GM12878 (cell line): Measurements from ENCODE around the gene VMAC. TPM values are rescaled to one million over a fixed set of nuclear protein-coding genes. Genes with fewer than 3 reads are reported as not detected.

Source experiments
- ATAC-seq: fragments of 200-7000 bp; cut with Tn5 transposase; 3 replicates; pipeline ENCODE4 v1.9.1; 2020; ENCODE audit warnings: mild to moderate bottlenecking, moderate library complexity
- BruUV-seq: library from RNA; stranded (reverse); fragments of 400-500 nt; replicated peaks from 2 replicates; lab custom pipeline; 2021; lab: Mats Ljungman, UMichigan
- CTCF ChIA-PET: fragments of 300-600 bp; sonication (Branson Sonifier 250); formaldehyde crosslinking; extraction: SDS; loops from one replicate; lab custom pipeline; 2021; ENCODE audit warnings: inconsistent platforms; lab: Yijun Ruan, JAX
- POLR2A ChIA-PET: fragments of 350-600 bp; formaldehyde crosslinking; extraction: SDS; loops from one replicate; lab custom pipeline; 2021; ENCODE audit warnings: inconsistent platforms; lab: Charles Lee
- RAD21 ChIA-PET: fragments of 300-600 bp; sonication (Branson Sonifier 250); formaldehyde crosslinking; loops from one replicate; lab custom pipeline; 2023; ENCODE audit warnings: antibody characterized with exemption; ENCODE audit not compliant: unreplicated experiment; lab: Charles Lee
- SMC1A ChIA-PET: fragments of 300-600 bp; sonication (Branson Sonifier 250); formaldehyde crosslinking; loops from one replicate; lab custom pipeline; 2023; ENCODE audit not compliant: unreplicated experiment, uncharacterized antibody; lab: Charles Lee
- DNase-seq: peaks from one replicate; pipeline ENCODE4 v3.0.0-alpha.2; 2011; ENCODE audit warnings: low read depth, low spot score
- FAIRE-seq: peaks from 3 replicates; lab custom pipeline; 2011; peaks lifted over from hg19 to GRCh38; lab: Jason Lieb, UNC
- H2AFZ ChIP-seq: 2 replicates; pipeline ENCODE4 v1.6.0; 2011; ENCODE audit warnings: low read depth, low read length, control low read depth; ENCODE audit not compliant: control insufficient read depth
- H3K27ac ChIP-seq: 2 replicates; pipeline ENCODE4 v1.5.1; 2011; ENCODE audit warnings: control low read depth; ENCODE audit not compliant: control insufficient read depth, insufficient read depth
- H3K27me3 ChIP-seq, 2 experiments: replicated peaks in 1 of 2; 2 replicates each; pipeline versions ENCODE4 v1.6.0 to v1.6.1; 2011; ENCODE audit warnings: low read length in 1 of 2; ENCODE audit not compliant: control insufficient read depth in 2 of 2, insufficient read depth in 2 of 2
- H3K36me3 ChIP-seq, 2 experiments: 2 replicates each; pipeline ENCODE4 v1.5.1; 2011; ENCODE audit warnings: low read length in 1 of 2; ENCODE audit not compliant: control insufficient read depth in 2 of 2, insufficient read depth in 2 of 2
- H3K4me1 ChIP-seq: 2 replicates; pipeline ENCODE4 v1.6.1; 2011; ENCODE audit warnings: mild to moderate bottlenecking, low read length, moderate library complexity, mixed read lengths; ENCODE audit not compliant: control insufficient read depth, insufficient read depth
- H3K4me2 ChIP-seq: 2 replicates; pipeline ENCODE4 v1.6.0; 2011; ENCODE audit warnings: control low read depth; ENCODE audit not compliant: control insufficient read depth, insufficient read depth
- H3K4me3 ChIP-seq: fragments of 200-600 bp; sonication (generic); 2 replicates; pipeline ENCODE4 v1.5.1; 2016
- H3K79me2 ChIP-seq: 2 replicates; pipeline ENCODE4 v1.6.0; 2011; ENCODE audit warnings: low read length; ENCODE audit not compliant: control insufficient read depth, insufficient read depth
- H3K9ac ChIP-seq: 2 replicates; pipeline ENCODE4 v1.8.0; 2011; ENCODE audit warnings: low read length, control low read depth, mixed read lengths; ENCODE audit not compliant: control insufficient read depth, insufficient read depth
- H3K9me3 ChIP-seq: replicated peaks from 3 replicates; pipeline ENCODE4 v1.5.1; 2011; ENCODE audit warnings: mild to moderate bottlenecking, low read length; ENCODE audit not compliant: control insufficient read depth, insufficient read depth
- H4K20me1 ChIP-seq: 2 replicates; pipeline ENCODE4 v1.6.0; 2011; ENCODE audit not compliant: control insufficient read depth, insufficient read depth
- BHLHE40 ChIP-seq, 2 experiments: fragments of 450-650 bp in 1 of 2; IDR thresholded peaks; 2 replicates each; pipeline ENCODE4 v1.6.1; 2011 to 2017; ENCODE audit warnings: low read depth in 2 of 2, borderline replicate concordance in 1 of 2, improper control_type of control experiment in 1 of 2, low read length in 1 of 2, mild to moderate bottlenecking in 1 of 2
- CBFB ChIP-seq: IDR thresholded peaks from 2 replicates; pipeline ENCODE4 v1.6.1; 2016; ENCODE audit warnings: antibody characterized with exemption, low read depth
- EED ChIP-seq: sonication (generic); IDR thresholded peaks from 2 replicates; pipeline ENCODE4 v1.6.1; 2016; ENCODE audit warnings: antibody characterized with exemption, low read depth
- ETV6 ChIP-seq, 2 experiments: fragments of 450-650 bp in 1 of 2; IDR thresholded peaks in 1 of 2; conservative IDR thresholded peaks in 1 of 2; 2 replicates each; pipeline ENCODE4 v1.6.1; 2014; ENCODE audit warnings: antibody characterized with exemption in 1 of 2, borderline replicate concordance in 1 of 2, low read depth in 1 of 2, mild to moderate bottlenecking in 1 of 2, moderate library complexity in 1 of 2
- FOXK2 ChIP-seq: fragments of 450-650 bp; IDR thresholded peaks from 2 replicates; pipeline ENCODE4 v1.6.1; 2017; ENCODE audit warnings: mild to moderate bottlenecking, moderate library complexity
- IKZF1 ChIP-seq: fragments of 450-650 bp; conservative IDR thresholded peaks from 2 replicates; pipeline ENCODE4 v1.6.1; 2017; ENCODE audit warnings: antibody characterized with exemption, mild to moderate bottlenecking
- IRF4 ChIP-seq: IDR thresholded peaks from 2 replicates; pipeline ENCODE4 v1.6.1; 2011; ENCODE audit warnings: low read depth, low read length
- JUNB ChIP-seq: IDR thresholded peaks from 2 replicates; pipeline ENCODE4 v1.6.1; 2016; ENCODE audit warnings: antibody characterized with exemption, mild to moderate bottlenecking
- KAT2A ChIP-seq: conservative IDR thresholded peaks from 2 replicates; pipeline ENCODE4 v1.6.1; 2011; ENCODE audit warnings: low read depth, low read length; ENCODE audit not compliant: control insufficient read depth
- NFYA ChIP-seq: IDR thresholded peaks from 2 replicates; pipeline ENCODE4 v1.6.1; 2011; ENCODE audit warnings: low read depth, mild to moderate bottlenecking, low read length, improper control_type of control experiment, borderline replicate concordance
- NRF1 ChIP-seq: conservative IDR thresholded peaks from 2 replicates; pipeline ENCODE4 v1.6.1; 2011; ENCODE audit warnings: mild to moderate bottlenecking, low read depth, low read length, improper control_type of control experiment
- POLR2AphosphoS5 ChIP-seq: IDR thresholded peaks from 2 replicates; pipeline ENCODE4 v1.6.1; 2011; ENCODE audit warnings: mild to moderate bottlenecking, low read length, inconsistent platforms
- RAD21 ChIP-seq: IDR thresholded peaks from 2 replicates; pipeline ENCODE4 v1.6.1; 2011; ENCODE audit warnings: mild to moderate bottlenecking, low read depth, low read length, moderate library complexity; ENCODE audit not compliant: insufficient read depth
- RAD51 ChIP-seq: fragments of 450-650 bp; IDR thresholded peaks from 2 replicates; pipeline ENCODE4 v1.6.1; 2016; ENCODE audit warnings: moderate library complexity, mild to moderate bottlenecking, inconsistent platforms
- SMAD1 ChIP-seq: fragments of 450-650 bp; IDR thresholded peaks from 2 replicates; pipeline ENCODE4 v1.6.1; 2018; ENCODE audit warnings: mild to moderate bottlenecking, low read depth; ENCODE audit not compliant: partially characterized antibody
- SREBF2 ChIP-seq: IDR thresholded peaks from 2 replicates; pipeline ENCODE4 v1.6.1; 2012; ENCODE audit warnings: mild to moderate bottlenecking, low read length
- YBX1 ChIP-seq: fragments of 450-650 bp; IDR thresholded peaks from 2 replicates; pipeline ENCODE4 v1.6.1; 2016; ENCODE audit warnings: antibody characterized with exemption
- WGBS: methylation state at CpG from one replicate; pipeline ENCODE4 v1.1.6; 2016; ENCODE audit warnings: low lambda C conversion rate; ENCODE audit not compliant: insufficient replicate concordance, insufficient coverage; ENCODE audit errors: missing lambda C conversion rate; 5-methylcytosine and 5-hydroxymethylcytosine counted together
- in situ Hi-C: fragments of 300-500 bp; cut with MboI; formaldehyde crosslinking; loops from 9 replicates; pipeline ENCODE4 v1.14.3; 2018; ENCODE audit warnings: mixed read lengths
- intact Hi-C: fragments of 100-400 bp; cut with micrococcal nuclease; formaldehyde crosslinking; loops from one replicate; pipeline ENCODE4 v1.14.2; 2022; ENCODE audit not compliant: unreplicated experiment
- polyA plus RNA-seq, 11 experiments: library from polyadenylated mRNA; depleted of rRNA in 4 of 11; unstranded in 6 of 11; stranded (reverse) in 5 of 11; fragments of >200 nt; fragmentation: Nextera tagmentation in 4 of 11; fragmentation: Illumina TruSeq in 1 of 11; extraction: Ambion mirVana in 4 of 11; extraction: Trizol in 1 of 11; gene quantifications; 1 replicate in 1 of 11; 2 replicates in 10 of 11; pipeline versions ENCODE4 v1.2.1 to v1.2.3, GENCODE V29; 2011 to 2016; ENCODE audit warnings: inconsistent platforms in 2 of 11, missing spikeins in 2 of 11, low read depth in 1 of 11
- total RNA-seq, 4 experiments: library from RNA; depleted of rRNA in 3 of 4; stranded (reverse); fragments of >200 nt in 3 of 4; fragmentation: Illumina TruSeq in 1 of 4; extraction: Trizol in 1 of 4; gene quantifications; 2 replicates each; pipeline versions ENCODE4 v1.2.1 to v1.2.3, GENCODE V29; 2013 to 2021
- TF ChIP-seq, protein P1 (sequence below): fragments of 450-650 bp; IDR thresholded peaks from 2 replicates; pipeline ENCODE4 v1.6.1; 2016; ENCODE audit warnings: mild to moderate bottlenecking

Gene VMAC
- total and polyA plus RNA-seq, 10 of the 15 experiments (the other 5 are each of a cell fraction or from before 2014, with no cell fraction given) = 0.18 to 6.8 (median 1.8) TPM

DNA sequence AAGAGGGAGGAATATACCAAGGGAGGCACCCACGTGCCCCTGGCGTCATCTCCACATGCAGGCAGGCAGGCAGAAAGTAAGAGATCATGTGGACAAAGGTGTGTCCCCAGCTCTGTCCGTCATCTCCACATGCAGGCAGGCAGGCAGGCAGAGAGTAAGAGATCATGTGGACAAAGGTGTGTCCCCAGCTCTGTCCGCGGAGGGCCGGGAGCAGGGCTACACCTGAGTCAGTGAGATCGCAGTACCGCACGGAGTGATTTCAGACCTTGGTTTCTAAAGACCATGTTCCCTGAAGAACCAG lies 31.6 kb downstream of the VMAC start:
- CTCF ChIA-PET = no interaction called here
- Histone ChIP-seq H3K27ac (no peak overlapping the region), H2AFZ (no peak overlapping the region), H3K9ac (no peak overlapping the region), H3K4me3 (no peak overlapping the region), H3K79me2 (no peaks in the 10 kb centered on the region), H3K4me2 (no peak overlapping the region), H3K27me3 (no peaks in the 10 kb centered on the region), H4K20me1 (no peaks in the 10 kb centered on the region), H3K36me3 (peaks cover 10 to 39% of the 10 kb centered on the region in 2 experiments; a peak in 3 of 4 replicates), H3K4me1 (no peaks in the 10 kb centered on the region), H3K9me3 (no peaks in the 10 kb centered on the region)
- no TSS peak for BruUV-seq
- intact Hi-C loops = no loop called here
- in situ Hi-C loops = no loop called here
- ATAC-seq (no peak), DNase-seq (no peak), FAIRE-seq (no peak)
- WGBS = 97% methylated on average over 9 of the region's 9 CpGs
- TF ChIP-seq YBX1 (no peak), NRF1 (no peak), BHLHE40 (IDR thresholded peaks at IDR 0.05; ENCODE audit: borderline replicate concordance in 1 of 2, low read depth in 2 of 2, low read length in 1 of 2) (no peak), SMAD1 (no peak), RAD51 (no peak), JUNB (no peak)
- POLR2A ChIA-PET = no interaction called here
- RAD21 ChIA-PET = no interaction called here
- SMC1A ChIA-PET = no interaction called here

DNA sequence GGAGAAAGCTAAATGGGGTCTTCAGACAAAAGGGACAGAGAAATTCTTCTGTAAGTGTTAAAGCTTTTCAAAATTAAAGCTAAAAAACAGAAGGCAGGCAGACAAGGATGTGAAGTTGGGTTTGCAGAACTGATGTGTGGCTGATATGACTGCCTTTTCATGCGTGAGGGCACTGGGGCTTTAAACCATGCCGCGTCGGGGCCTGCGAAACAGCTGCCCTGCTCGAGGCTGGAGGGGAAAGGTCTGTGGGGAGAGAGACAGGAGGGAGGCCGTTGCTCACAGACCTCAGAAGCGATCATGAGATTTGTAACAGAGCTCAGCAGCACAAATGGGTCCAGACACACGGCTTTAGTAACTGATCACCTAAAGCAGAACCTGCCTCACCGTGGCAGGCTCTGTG lies 32.9 kb downstream of the VMAC start:
- no peaks in the 10 kb centered on the region for H4K20me1 ChIP-seq
- POLR2A ChIA-PET = interaction anchor here (0.6 kb wide), 1 partner anchor 440 kb away, joined by 6 read pairs; no protein-coding TSS in a partner anchor
- CTCF ChIA-PET = interaction anchor here (0.7 to 1.8 kb wide), 4 partner anchors 14 to 133 kb away, joined by 3 to 4 read pairs (median 4); partner anchors contain the start of gene NRTN
- no peak for TF ChIP-seq KAT2A
- TF ChIP-seq CBFB = no peak
- no peak for TF ChIP-seq IKZF1
- no peak for TF ChIP-seq NFYA
- no peak for TF ChIP-seq EED
- no peak for TF ChIP-seq ETV6 (conservative IDR thresholded peaks at IDR 0.05 in 1 of 2, IDR thresholded peaks at IDR 0.05 in 1 of 2; ENCODE audit: borderline replicate concordance in 1 of 2, low read depth in 1 of 2)
- no peak for TF ChIP-seq FOXK2
- TF ChIP-seq SREBF2 = no peak
- TF ChIP-seq, protein P1, sequence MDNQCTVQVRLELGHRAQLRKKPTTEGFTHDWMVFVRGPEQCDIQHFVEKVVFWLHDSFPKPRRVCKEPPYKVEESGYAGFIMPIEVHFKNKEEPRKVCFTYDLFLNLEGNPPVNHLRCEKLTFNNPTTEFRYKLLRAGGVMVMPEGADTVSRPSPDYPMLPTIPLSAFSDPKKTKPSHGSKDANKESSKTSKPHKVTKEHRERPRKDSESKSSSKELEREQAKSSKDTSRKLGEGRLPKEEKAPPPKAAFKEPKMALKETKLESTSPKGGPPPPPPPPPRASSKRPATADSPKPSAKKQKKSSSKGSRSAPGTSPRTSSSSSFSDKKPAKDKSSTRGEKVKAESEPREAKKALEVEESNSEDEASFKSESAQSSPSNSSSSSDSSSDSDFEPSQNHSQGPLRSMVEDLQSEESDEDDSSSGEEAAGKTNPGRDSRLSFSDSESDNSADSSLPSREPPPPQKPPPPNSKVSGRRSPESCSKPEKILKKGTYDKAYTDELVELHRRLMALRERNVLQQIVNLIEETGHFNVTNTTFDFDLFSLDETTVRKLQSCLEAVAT = no peak
- no peak for TF ChIP-seq IRF4
- no peak for TF ChIP-seq RAD21
- TF ChIP-seq POLR2AphosphoS5 = no peak

More for the DNA sequence above, 32.9 kb downstream of the VMAC start:
- Histone ChIP-seq H3K9me3 (no peaks in the 10 kb centered on the region), H3K79me2 (no peaks in the 10 kb centered on the region), H3K27ac (no peak overlapping the region), H3K4me3 (no peak overlapping the region), H3K9ac (no peak overlapping the region), H3K36me3 (peaks cover 10 to 38% of the 10 kb centered on the region in 2 experiments; a peak in 3 of 4 replicates), H3K4me2 (no peak overlapping the region), H3K27me3 (no peaks in the 10 kb centered on the region), H2AFZ (no peak overlapping the region), H3K4me1 (no peaks in the 10 kb centered on the region)
- in situ Hi-C loops (no loop called here), intact Hi-C loops (no loop called here)
- FAIRE-seq (no peak), DNase-seq (no peak), ATAC-seq (no peak)
- RAD21 ChIA-PET = no interaction called here
- SMC1A ChIA-PET = no interaction called here
- BruUV-seq = no TSS peak
- WGBS = 83% methylated on average over 10 of the region's 10 CpGs
